GM10248 (cell line): ENCODE results near the gene CIB2.
A peak's percentile ranks its signal among the peaks of the same experiment; 100 is the strongest.

Source experiments
- CTCF ChIA-PET: fragments of 300-600 bp; sonication (Branson Sonifier 250); formaldehyde crosslinking; extraction: SDS; loops from one replicate; lab custom pipeline; 2021; ENCODE audit warnings: antibody characterized with exemption; lab: Yijun Ruan, JAX
- POLR2A ChIA-PET: fragments of 350-650 bp; sonication (Branson Sonifier 250); formaldehyde crosslinking; extraction: SDS; loops from one replicate; lab custom pipeline; 2020; ENCODE audit warnings: antibody characterized with exemption; lab: Yijun Ruan, JAX
- DNase-seq: peaks from one replicate; pipeline ENCODE4 v3.0.0; 2012; ENCODE audit errors: extremely low spot score
- TF ChIP-seq, protein P1 (sequence below): IDR thresholded peaks from 2 replicates; pipeline ENCODE4 v1.5.1; 2012; ENCODE audit warnings: mild to moderate bottlenecking, low read depth; ENCODE audit errors: extremely low read depth, missing control alignments, control extremely low read depth

Gene CIB2

DNA sequence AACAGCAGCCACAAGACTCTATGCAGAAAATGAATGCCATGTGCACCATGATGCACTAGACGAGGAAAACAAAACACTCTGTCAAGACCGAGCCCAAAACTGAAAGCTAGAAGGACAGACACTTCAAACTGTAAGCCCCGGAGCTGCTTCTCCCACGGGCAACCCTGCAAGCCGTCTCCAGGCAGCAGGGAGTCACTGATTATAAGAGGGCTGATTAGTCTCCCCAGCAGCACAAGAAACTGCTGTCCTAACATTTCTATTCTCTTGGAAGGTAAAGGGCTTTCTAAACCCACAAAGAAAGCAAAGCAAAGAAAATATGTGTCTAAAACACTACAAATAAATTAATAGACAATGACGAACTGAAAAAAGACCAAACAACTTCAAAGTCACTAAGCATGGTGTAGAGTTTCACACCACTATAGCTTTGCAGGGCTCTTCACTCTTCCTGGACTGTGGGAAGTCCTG is 69.2 kb downstream of the CIB2 start:
- peak; percentile 57 for DNase-seq
- POLR2A ChIA-PET, result interaction anchor here (0.5 kb wide), 1 partner anchor 97 kb away, joined by 6 read pairs; no protein-coding TSS in a partner anchor
- CTCF ChIA-PET, result interaction anchor here (0.7 to 2.4 kb wide), 7 partner anchors 10 to 151 kb away, joined by 3 to 13 read pairs (median 4); no protein-coding TSS in a partner anchor

DNA sequence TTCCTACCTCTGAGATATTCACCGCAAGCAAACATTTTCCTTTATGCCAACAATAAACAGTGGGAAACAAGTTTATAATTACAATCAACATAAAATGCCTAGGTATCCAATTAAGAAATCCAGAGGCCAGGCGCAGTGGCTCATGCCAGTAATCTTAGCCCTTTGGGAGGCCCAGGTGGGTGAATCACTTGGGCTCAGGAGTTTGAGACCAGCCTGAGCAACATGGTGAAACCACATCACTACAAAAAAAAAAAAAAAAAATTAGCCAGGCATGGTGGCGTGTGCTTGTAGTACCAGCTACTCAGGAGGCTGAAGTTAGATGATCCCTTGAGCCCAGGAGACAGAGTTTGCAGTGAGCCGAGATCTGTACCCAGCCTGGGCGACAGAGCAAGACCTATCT is 71.0 kb downstream of the CIB2 start:
- no peak for DNase-seq
- ChIA-PET CTCF (interaction anchor here (1.7 to 2.6 kb wide), 5 partner anchors 9 to 101 kb away, joined by 6 to 20 read pairs (median 7); no protein-coding TSS in a partner anchor), POLR2A (no interaction called here)
- TF ChIP-seq, protein P1, sequence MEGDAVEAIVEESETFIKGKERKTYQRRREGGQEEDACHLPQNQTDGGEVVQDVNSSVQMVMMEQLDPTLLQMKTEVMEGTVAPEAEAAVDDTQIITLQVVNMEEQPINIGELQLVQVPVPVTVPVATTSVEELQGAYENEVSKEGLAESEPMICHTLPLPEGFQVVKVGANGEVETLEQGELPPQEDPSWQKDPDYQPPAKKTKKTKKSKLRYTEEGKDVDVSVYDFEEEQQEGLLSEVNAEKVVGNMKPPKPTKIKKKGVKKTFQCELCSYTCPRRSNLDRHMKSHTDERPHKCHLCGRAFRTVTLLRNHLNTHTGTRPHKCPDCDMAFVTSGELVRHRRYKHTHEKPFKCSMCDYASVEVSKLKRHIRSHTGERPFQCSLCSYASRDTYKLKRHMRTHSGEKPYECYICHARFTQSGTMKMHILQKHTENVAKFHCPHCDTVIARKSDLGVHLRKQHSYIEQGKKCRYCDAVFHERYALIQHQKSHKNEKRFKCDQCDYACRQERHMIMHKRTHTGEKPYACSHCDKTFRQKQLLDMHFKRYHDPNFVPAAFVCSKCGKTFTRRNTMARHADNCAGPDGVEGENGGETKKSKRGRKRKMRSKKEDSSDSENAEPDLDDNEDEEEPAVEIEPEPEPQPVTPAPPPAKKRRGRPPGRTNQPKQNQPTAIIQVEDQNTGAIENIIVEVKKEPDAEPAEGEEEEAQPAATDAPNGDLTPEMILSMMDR, result no peak

More for the DNA sequence above, 69.2 kb downstream of the CIB2 start:
- TF ChIP-seq, protein P1, result no peak

DNA sequence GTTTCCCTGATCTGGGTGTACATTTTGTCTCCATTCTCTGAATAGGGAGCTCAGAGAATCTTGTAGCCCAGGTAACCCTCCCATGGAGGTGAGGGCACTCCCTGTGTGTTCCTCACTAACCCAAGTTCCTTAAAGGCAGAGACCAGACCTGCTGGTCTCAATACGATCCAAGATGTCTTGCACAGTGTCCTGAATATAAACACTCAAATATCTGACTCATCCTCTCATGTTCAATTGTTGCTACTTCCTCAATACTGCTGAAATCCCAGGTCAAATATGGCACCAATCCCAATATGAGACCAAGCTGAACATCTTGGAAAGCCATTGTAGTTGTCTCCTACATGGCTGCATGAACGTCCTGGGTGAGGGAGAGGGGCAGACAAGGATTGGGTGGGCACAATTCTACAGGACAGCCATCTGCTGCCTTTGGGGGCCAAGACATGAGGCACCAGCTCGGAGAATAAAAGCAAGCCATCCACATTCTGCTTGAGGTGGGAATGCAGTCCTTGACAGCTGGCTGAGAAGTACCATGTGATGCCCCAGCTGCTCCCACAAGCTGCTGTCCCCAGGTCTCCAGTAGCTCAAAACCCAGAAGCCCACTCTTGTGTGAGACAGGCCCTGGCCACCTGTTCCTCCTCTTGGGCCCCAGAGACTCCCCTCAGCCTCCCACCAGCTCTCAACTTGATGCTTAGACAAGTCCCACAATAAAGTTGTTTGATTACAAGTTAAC is 72.0 kb downstream of the CIB2 start:
- CTCF ChIA-PET, result interaction anchor here (1.0 to 2.6 kb wide), 13 partner anchors 9 to 100 kb away, joined by 3 to 20 read pairs (median 6); no protein-coding TSS in a partner anchor
- TF ChIP-seq, protein P1, result no peak
- DNase-seq, result no peak
- POLR2A ChIA-PET, result no interaction called here

DNA sequence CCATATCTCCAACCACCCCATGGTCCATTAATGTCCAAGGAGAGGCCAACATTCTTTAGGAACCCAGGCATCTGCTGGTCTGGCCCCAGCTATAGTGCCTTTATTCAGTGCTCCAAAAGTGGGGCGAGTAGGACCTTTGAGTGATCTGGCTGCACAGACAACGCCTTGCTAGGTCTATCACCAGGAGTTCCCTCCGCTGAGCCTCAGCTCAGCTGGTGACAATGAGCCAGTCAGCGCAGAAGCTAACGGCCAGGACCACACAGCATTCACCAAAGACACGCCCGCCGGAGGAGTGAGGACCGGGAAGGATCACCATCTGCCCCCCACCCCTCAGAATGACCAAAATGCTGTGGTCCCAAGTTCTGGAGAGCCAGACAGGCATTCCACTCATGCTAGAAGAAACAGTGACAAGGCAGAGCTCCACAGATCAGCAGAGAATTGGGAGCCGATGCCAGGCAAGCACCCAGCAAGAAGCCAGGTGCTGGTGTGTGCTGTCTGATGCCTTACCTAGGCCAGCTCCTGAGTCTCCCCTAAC is 72.8 kb downstream of the CIB2 start:
- ChIA-PET POLR2A (no interaction called here), CTCF (interaction anchor here (1.0 to 2.6 kb wide), 11 partner anchors 8 to 99 kb away, joined by 3 to 20 read pairs (median 6); no protein-coding TSS in a partner anchor)
- TF ChIP-seq, protein P1, result no peak
- no peak for DNase-seq

DNA sequence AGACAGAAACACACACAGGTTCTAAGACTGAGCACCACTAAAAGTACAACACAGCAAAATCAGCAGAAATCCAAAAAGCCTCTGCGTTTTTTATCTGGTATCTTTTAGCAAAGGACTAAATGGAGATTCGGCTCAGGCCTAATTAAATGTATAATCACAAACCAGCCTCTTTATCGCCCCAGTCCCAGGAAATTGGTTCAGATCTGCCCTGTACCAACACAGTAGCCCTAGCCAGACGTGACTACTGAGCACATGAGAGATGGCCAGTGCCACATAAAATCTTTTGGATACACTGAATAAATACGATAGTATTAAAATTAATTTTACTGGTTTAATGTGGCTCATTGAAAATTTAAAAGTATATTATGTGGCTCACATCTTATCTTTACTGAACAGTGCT is 73.4 kb downstream of the CIB2 start:
- no peak for DNase-seq

More for the DNA sequence above, 73.4 kb downstream of the CIB2 start:
- TF ChIP-seq, protein P1, result no peak
- POLR2A ChIA-PET, result no interaction called here
- CTCF ChIA-PET, result interaction anchor here (1.0 to 2.5 kb wide), 4 partner anchors 10 to 21 kb away, joined by 3 to 7 read pairs (median 6); no protein-coding TSS in a partner anchor
